Breast epithelium (tissue), 3 donors: ENCODE measurements around the gene FOXD2.

Experiments
- POLR2A ChIP-seq: fragments of 450-650 bp; IDR thresholded peaks from one replicate; pipeline ENCODE4 v1.6.1; 2016; ENCODE audit warnings: antibody characterized with exemption, mild to moderate bottlenecking, moderate library complexity
- POLR2AphosphoS5 ChIP-seq, 3 donors: sonication (generic); formaldehyde crosslinking; IDR thresholded peaks; one replicate each; pipeline ENCODE4 v1.6.1; 2017; ENCODE audit warnings: antibody characterized with exemption in 3 of 3
- TF ChIP-seq, protein P1 (sequence below), 3 donors: fragments of 450-650 bp; IDR thresholded peaks; one replicate each; pipeline ENCODE4 v1.5.1; 2016 to 2017; ENCODE audit warnings: antibody characterized with exemption in 3 of 3, mild to moderate bottlenecking in 3 of 3, moderate library complexity in 3 of 3

DNA sequence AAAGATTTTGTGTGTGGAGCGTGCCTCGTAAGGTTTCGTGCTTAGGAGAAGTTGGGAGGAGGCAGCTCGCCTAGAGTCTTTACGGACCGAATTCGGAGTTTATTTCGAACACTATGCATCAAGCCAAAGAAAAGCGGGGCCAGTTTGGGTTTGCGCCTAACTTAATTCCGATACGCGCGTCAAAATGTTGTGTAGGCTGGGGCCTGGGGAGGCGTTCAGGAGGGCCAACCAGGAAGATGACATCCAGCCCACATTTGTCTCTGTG is 6.4 kb downstream of the FOXD2 start:
- TF ChIP-seq POLR2A (no peak), POLR2AphosphoS5 (IDR thresholded peaks at IDR 0.05) (no peak)
- TF ChIP-seq, protein P1, sequence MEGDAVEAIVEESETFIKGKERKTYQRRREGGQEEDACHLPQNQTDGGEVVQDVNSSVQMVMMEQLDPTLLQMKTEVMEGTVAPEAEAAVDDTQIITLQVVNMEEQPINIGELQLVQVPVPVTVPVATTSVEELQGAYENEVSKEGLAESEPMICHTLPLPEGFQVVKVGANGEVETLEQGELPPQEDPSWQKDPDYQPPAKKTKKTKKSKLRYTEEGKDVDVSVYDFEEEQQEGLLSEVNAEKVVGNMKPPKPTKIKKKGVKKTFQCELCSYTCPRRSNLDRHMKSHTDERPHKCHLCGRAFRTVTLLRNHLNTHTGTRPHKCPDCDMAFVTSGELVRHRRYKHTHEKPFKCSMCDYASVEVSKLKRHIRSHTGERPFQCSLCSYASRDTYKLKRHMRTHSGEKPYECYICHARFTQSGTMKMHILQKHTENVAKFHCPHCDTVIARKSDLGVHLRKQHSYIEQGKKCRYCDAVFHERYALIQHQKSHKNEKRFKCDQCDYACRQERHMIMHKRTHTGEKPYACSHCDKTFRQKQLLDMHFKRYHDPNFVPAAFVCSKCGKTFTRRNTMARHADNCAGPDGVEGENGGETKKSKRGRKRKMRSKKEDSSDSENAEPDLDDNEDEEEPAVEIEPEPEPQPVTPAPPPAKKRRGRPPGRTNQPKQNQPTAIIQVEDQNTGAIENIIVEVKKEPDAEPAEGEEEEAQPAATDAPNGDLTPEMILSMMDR (IDR thresholded peaks at IDR 0.05), result no peak
